GM23338 (cell line): ENCODE measurements around the gene ALDH7A1. TPM values are rescaled to one million over a fixed set of nuclear protein-coding genes. Genes with fewer than 3 reads are reported as not detected.

Experiments
- ATAC-seq: fragments of 200-7000 bp; cut with Tn5 transposase; 3 replicates; pipeline ENCODE4 v1.9.1; 2020
- DNase-seq: peaks from one replicate; pipeline ENCODE4 v3.0.0-alpha.2; 2015; ENCODE audit warnings: low spot score
- H2AFZ ChIP-seq: fragments of 200-600 bp; sonication (generic); 2 replicates; pipeline ENCODE4 v1.8.0; 2016; ENCODE audit warnings: antibody characterized with exemption, mild to moderate bottlenecking, moderate library complexity
- H3F3A ChIP-seq: fragments of 200-600 bp; sonication (generic); replicated peaks from 2 replicates; pipeline ENCODE4 v1.8.0; 2017; ENCODE audit warnings: antibody characterized with exemption, mixed run types, low read depth
- H3K27ac ChIP-seq: fragments of 200-600 bp; sonication (generic); 2 replicates; pipeline ENCODE4 v1.6.1; 2016; ENCODE audit warnings: low read depth
- H3K27me3 ChIP-seq: fragments of 200-600 bp; sonication (generic); 2 replicates; pipeline ENCODE4 v1.8.0; 2016; ENCODE audit warnings: mild to moderate bottlenecking, mixed run types, moderate library complexity; ENCODE audit not compliant: insufficient read depth
- H3K36me3 ChIP-seq: fragments of 200-600 bp; sonication (generic); 2 replicates; pipeline ENCODE4 v1.8.0; 2016; ENCODE audit warnings: mild to moderate bottlenecking; ENCODE audit not compliant: insufficient read depth
- H3K4me1 ChIP-seq: fragments of 200-600 bp; sonication (generic); 2 replicates; pipeline ENCODE4 v1.8.0; 2016; ENCODE audit warnings: mild to moderate bottlenecking, moderate library complexity; ENCODE audit not compliant: insufficient read depth
- H3K4me2 ChIP-seq: fragments of 200-600 bp; sonication (generic); 2 replicates; pipeline ENCODE4 v1.7.1; 2017; ENCODE audit warnings: mixed run types
- H3K4me3 ChIP-seq: fragments of 200-600 bp; sonication (generic); 2 replicates; pipeline ENCODE4 v1.6.1; 2016; ENCODE audit warnings: mixed run types
- H3K79me2 ChIP-seq: fragments of 200-600 bp; sonication (generic); replicated peaks from 2 replicates; pipeline ENCODE4 v1.8.0; 2017; ENCODE audit warnings: mild to moderate bottlenecking; ENCODE audit not compliant: insufficient read depth
- H3K9me2 ChIP-seq: fragments of 200-600 bp; sonication (generic); 2 replicates; pipeline ENCODE4 v1.8.0; 2017; ENCODE audit not compliant: insufficient read depth
- H4K20me1 ChIP-seq: fragments of 200-600 bp; sonication (generic); replicated peaks from 2 replicates; pipeline ENCODE4 v1.8.0; 2017; ENCODE audit warnings: mild to moderate bottlenecking; ENCODE audit not compliant: insufficient read depth
- H3K27ac Mint-ChIP-seq: 2 replicates; pipeline ENCODE4 v1.8.0; 2020; ENCODE audit warnings: inconsistent platforms, mild to moderate bottlenecking, moderate library complexity, mixed read lengths
- H3K27me3 Mint-ChIP-seq: 3 replicates; pipeline ENCODE4 v1.8.0; 2022; ENCODE audit warnings: low read depth, mild to moderate bottlenecking, moderate library complexity, mixed read lengths, inconsistent platforms; ENCODE audit not compliant: insufficient read depth, poor library complexity
- H3K36me3 Mint-ChIP-seq: 3 replicates; pipeline ENCODE4 v1.8.0; 2021; ENCODE audit warnings: low read depth, mild to moderate bottlenecking, inconsistent platforms, moderate library complexity, mixed read lengths
- H3K4me1 Mint-ChIP-seq: 3 replicates; pipeline ENCODE4 v1.8.0; 2020; ENCODE audit warnings: mild to moderate bottlenecking, inconsistent platforms, mixed read lengths
- H3K4me3 Mint-ChIP-seq: 3 replicates; pipeline ENCODE4 v1.8.0; 2021; ENCODE audit warnings: moderate library complexity, mild to moderate bottlenecking, inconsistent platforms, mixed read lengths
- H3K9me3 Mint-ChIP-seq: 3 replicates; pipeline ENCODE4 v1.8.0; 2020; ENCODE audit warnings: moderate library complexity, mild to moderate bottlenecking, inconsistent platforms, mixed read lengths
- CREB1 ChIP-seq: fragments of 250-450 bp; sonication (Bioruptor Pico); IDR thresholded peaks from 2 replicates; pipeline ENCODE4 v1.5.0; 2020; ENCODE audit warnings: low read depth, mild to moderate bottlenecking, moderate library complexity
- CTCF ChIP-seq, 2 experiments: fragments of 200-600 bp in 1 of 2; sonication (generic) in 1 of 2; conservative IDR thresholded peaks; 2 replicates each; pipeline versions ENCODE4 v1.5.1 to v1.6.1; 2016 to 2017; ENCODE audit warnings: antibody characterized with exemption in 2 of 2, low read depth in 2 of 2, mild to moderate bottlenecking in 2 of 2, moderate library complexity in 1 of 2
- EZH2 ChIP-seq: fragments of 200-600 bp; sonication (generic); IDR thresholded peaks from one replicate; pipeline ENCODE4 v1.8.0; 2017; ENCODE audit warnings: antibody characterized with exemption, mild to moderate bottlenecking, low read depth; ENCODE audit not compliant: unreplicated experiment
- EZH2phosphoT487 ChIP-seq: fragments of 200-600 bp; sonication (generic); IDR thresholded peaks from one replicate; pipeline ENCODE4 v1.8.1; 2018; ENCODE audit warnings: antibody characterized with exemption; ENCODE audit not compliant: unreplicated experiment
- NANOG ChIP-seq: IDR thresholded peaks from 2 replicates; pipeline ENCODE4 v1.6.1; 2016; ENCODE audit warnings: antibody characterized with exemption, borderline replicate concordance
- POLR2AphosphoS5 ChIP-seq: IDR thresholded peaks from 2 replicates; pipeline ENCODE4 v1.6.1; 2016; ENCODE audit warnings: antibody characterized with exemption, low read depth
- REST ChIP-seq: IDR thresholded peaks from one replicate; pipeline ENCODE4 v1.6.1; 2018; ENCODE audit warnings: antibody characterized with exemption; ENCODE audit not compliant: unreplicated experiment
- STAT1 ChIP-seq: IDR thresholded peaks from one replicate; pipeline ENCODE4 v1.6.1; 2016; ENCODE audit warnings: antibody characterized with exemption; ENCODE audit not compliant: unreplicated experiment
- ZNF114 ChIP-seq: fragments of 250-450 bp; sonication (Bioruptor Pico); IDR thresholded peaks from 2 replicates; pipeline ENCODE4 v1.5.0; 2020; ENCODE audit warnings: mild to moderate bottlenecking, moderate library complexity
- ZNF462 ChIP-seq: fragments of 250-450 bp; sonication (Bioruptor Pico); IDR thresholded peaks from 2 replicates; pipeline ENCODE4 v1.5.0; 2020; ENCODE audit warnings: mild to moderate bottlenecking, moderate library complexity
- polyA plus RNA-seq: library from polyadenylated mRNA; unstranded; fragments of >200 nt; fragmentation: Nextera tagmentation; extraction: Ambion mirVana; gene quantifications from 2 replicates; pipeline ENCODE4 v1.2.1, GENCODE V29; 2016
- total RNA-seq: library from RNA; depleted of rRNA; stranded (reverse); fragments of >200 nt; shearing (Covaris generic); gene quantifications from 2 replicates; pipeline ENCODE4 v1.2.3, GENCODE V29; 2014

ALDH7A1 gene
- total and polyA plus RNA-seq, 2 experiments from 2014 or later = 122 to 198 TPM

- ATAC-seq (no peak), DNase-seq (no peak)
- no peak overlapping the region for H3K4me3 Mint-ChIP-seq
- H3K27me3 Mint-ChIP-seq = no peaks in the 10 kb centered on the region
- H2AFZ ChIP-seq = no peak overlapping the region
- H3K27ac Mint-ChIP-seq = no peak overlapping the region
- H3K4me3 ChIP-seq = no peak overlapping the region
- no peaks in the 10 kb centered on the region for H3K79me2 ChIP-seq
- H3K9me2 ChIP-seq = no peaks in the 10 kb centered on the region
- H3K36me3 Mint-ChIP-seq = peaks cover 84% of the 10 kb centered on the region
- H3K4me1 ChIP-seq = no peaks in the 10 kb centered on the region
- peaks cover 13% of the 10 kb centered on the region for H4K20me1 ChIP-seq
- H3K4me2 ChIP-seq = no peak overlapping the region
- H3K27me3 ChIP-seq = no peaks in the 10 kb centered on the region
- no peaks in the 10 kb centered on the region for H3K4me1 Mint-ChIP-seq
- no peaks in the 10 kb centered on the region for H3K9me3 Mint-ChIP-seq
- no peak for TF ChIP-seq ZNF114 (CRISPR knock-in tag)
- no peak for TF ChIP-seq CTCF (conservative IDR thresholded peaks at IDR 0.05; ENCODE audit: low read depth in 2 of 2)
- TF ChIP-seq CREB1 = no peak
- TF ChIP-seq STAT1 = no peak
- no peak for TF ChIP-seq EZH2phosphoT487
- no peak for TF ChIP-seq POLR2AphosphoS5
- H3F3A ChIP-seq = 0 out of 2 replicates have a peak, but pooled peaks cover 11% of the 10 kb centered on the region
- no peak overlapping the region for H3K27ac ChIP-seq
- peaks cover 80% of the 10 kb centered on the region for H3K36me3 ChIP-seq
Measured at GRCh38 chr5:126552614-126553013, 42.4 kb downstream of the ALDH7A1 start.

- ATAC-seq = peak; percentile 59
- Histone ChIP-seq H4K20me1 (peaks cover 7% of the 10 kb centered on the region; the same call in 1 of the 2 replicates), H3K36me3 (peaks cover 40% of the 10 kb centered on the region), H3K4me1 (no peaks in the 10 kb centered on the region), H3K79me2 (no peaks in the 10 kb centered on the region), H3F3A (no peaks in the 10 kb centered on the region), H3K27ac (no peak overlapping the region), H3K4me3 (no peak overlapping the region), H3K4me2 (no peak overlapping the region), H3K9me2 (no peaks in the 10 kb centered on the region), H2AFZ (no peak overlapping the region), H3K27me3 (no peaks in the 10 kb centered on the region)
- DNase-seq = peak; percentile 69
- H3K4me3 Mint-ChIP-seq = no peak overlapping the region
- H3K9me3 Mint-ChIP-seq = no peaks in the 10 kb centered on the region
- peaks cover 45% of the 10 kb centered on the region for H3K36me3 Mint-ChIP-seq
- H3K4me1 Mint-ChIP-seq = no peaks in the 10 kb centered on the region
- no peak overlapping the region for H3K27ac Mint-ChIP-seq
- no peaks in the 10 kb centered on the region for H3K27me3 Mint-ChIP-seq
- TF ChIP-seq CREB1 = no peak
- no peak for TF ChIP-seq NANOG
- no peak for TF ChIP-seq REST
- no peak for TF ChIP-seq STAT1
- 0 out of 2 replicates have a peak, but pooled peaks have one; percentile 22 for TF ChIP-seq POLR2AphosphoS5
- no peak for TF ChIP-seq EZH2
- no peak for TF ChIP-seq ZNF462 (CRISPR knock-in tag)
- no peak for TF ChIP-seq EZH2phosphoT487
Measured at GRCh38 chr5:126544087-126544740, 50.8 kb downstream of the ALDH7A1 start.
